ENCODE data around the gene CLDN5. TPM values are rescaled to one million over a fixed set of nuclear protein-coding genes. Genes with fewer than 3 reads are reported as not detected.
A peak's percentile ranks its signal among the peaks of the same experiment; 100 is the strongest.

The CLDN5 gene
- total RNA-seq, 1 experiment from 2014 or later = not detected

DNA sequence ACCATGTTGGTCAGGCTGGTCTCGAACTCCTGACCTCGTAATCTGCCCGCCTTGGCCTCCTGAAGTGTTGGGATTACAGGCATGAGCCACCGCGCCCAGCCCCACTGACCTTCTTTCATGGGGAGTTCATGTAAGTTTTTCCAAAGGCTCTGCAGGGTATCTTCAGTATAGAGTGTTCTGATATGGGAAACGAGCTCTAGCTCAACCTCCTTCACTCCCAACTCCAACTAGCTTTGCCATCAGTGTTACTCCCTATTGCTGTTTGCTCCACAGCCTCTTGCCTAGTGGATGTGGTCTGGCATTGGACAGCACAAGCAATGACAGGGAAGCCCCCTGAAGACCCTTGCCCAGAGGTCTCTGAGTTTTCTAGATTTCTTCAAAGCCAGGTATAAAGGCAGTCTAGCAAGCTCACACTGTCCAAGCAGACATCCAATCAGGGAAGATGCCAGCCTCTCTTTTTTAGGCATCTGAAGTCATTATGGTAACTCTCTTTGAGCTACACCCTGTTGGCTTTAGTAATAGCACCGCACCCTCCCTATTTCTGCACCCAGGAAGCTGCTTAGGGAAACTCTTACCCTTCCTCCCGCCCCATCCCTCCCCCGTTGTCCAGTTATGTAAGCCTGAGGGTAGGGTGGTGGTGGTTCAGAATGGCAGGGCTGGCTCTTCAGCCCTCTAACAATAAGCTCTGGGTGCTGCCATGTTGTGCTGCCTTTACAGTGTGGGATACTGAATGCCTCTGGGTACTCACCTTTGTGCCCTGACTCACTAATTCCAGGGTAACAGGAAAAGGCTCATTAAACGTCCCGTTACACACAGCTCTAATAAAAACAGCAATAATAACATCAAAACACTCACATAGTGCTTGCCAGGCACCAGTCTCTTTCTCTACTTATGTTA is 41.4 kb upstream of the CLDN5 start:
- no peaks in the 10 kb centered on the region for H3K9me3 ChIP-seq
- ChIA-PET CTCF (interaction anchor here (0.6 kb wide), 1 partner anchor 66 kb away, joined by 3 read pairs; no protein-coding TSS in a partner anchor), POLR2A (no interaction called here)
- Mint-ChIP-seq H3K9me3 (ENCODE audit: unreplicated experiment) (no peaks in the 10 kb centered on the region), H3K27me3 (ENCODE audit: insufficient read depth, unreplicated experiment) (peaks cover 14% of the 10 kb centered on the region), H3K27ac (ENCODE audit: unreplicated experiment) (no peak overlapping the region), H3K4me3 (ENCODE audit: unreplicated experiment) (no peak overlapping the region), H3K36me3 (ENCODE audit: insufficient read depth, unreplicated experiment) (no peaks in the 10 kb centered on the region), H3K4me1 (ENCODE audit: low read depth, unreplicated experiment) (no peaks in the 10 kb centered on the region)
- DNase-seq = no peak
- no peak overlapping the region for H3K4me3 ChIP-seq (ENCODE audit: low read depth, low read length)
- H3K27me3 ChIP-seq (replicated peaks; ENCODE audit: control insufficient read depth, insufficient read depth, low read length) = no peaks in the 10 kb centered on the region; the same call in 1 of the 2 replicates
- no peaks in the 10 kb centered on the region for H3K36me3 ChIP-seq (ENCODE audit: control insufficient read depth, insufficient read depth, low read length)
- no peak for TF ChIP-seq CTCF (IDR thresholded peaks at IDR 0.05; ENCODE audit: insufficient read depth in 1 of 2, low read depth in 1 of 2, low read length in 1 of 2, severe bottlenecking in 1 of 2, unreplicated experiment in 1 of 2)
- H3K4me1 ChIP-seq = no peaks in the 10 kb centered on the region
- intact Hi-C loops (cut with micrococcal nuclease; ENCODE audit: unreplicated experiment) = no loop called here
- BruUV-seq (replicated peaks) = no TSS peak

DNA sequence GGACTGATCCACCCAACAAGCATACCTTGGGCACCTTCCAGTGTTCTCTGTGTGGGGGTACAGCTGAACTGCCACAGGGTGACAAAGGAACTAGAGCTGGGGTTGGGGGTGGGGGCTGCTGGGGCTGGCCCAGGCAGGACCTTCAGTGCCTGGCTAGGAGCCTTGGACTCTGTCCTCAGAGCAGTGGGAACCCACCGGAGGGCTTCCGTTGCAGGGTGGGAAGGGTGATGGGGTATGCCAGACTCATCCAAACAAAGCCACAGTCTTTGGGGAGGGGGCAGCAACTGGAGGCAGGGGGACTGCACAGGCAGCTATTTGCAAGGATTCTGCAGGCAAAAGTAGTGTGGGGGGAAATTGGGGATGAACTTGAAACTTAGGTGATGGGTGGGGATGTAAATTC is 35.7 kb upstream of the CLDN5 start:
- Histone ChIP-seq H3K4me1 (no peaks in the 10 kb centered on the region), H3K27me3 (replicated peaks; ENCODE audit: control insufficient read depth, insufficient read depth, low read length) (no peaks in the 10 kb centered on the region), H3K36me3 (ENCODE audit: control insufficient read depth, insufficient read depth, low read length) (no peaks in the 10 kb centered on the region), H3K9me3 (no peaks in the 10 kb centered on the region), H3K4me3 (ENCODE audit: low read depth, low read length) (no peak overlapping the region)
- Mint-ChIP-seq H3K27ac (ENCODE audit: unreplicated experiment) (no peak overlapping the region), H3K27me3 (ENCODE audit: insufficient read depth, unreplicated experiment) (peaks cover 2% of the 10 kb centered on the region), H3K36me3 (ENCODE audit: insufficient read depth, unreplicated experiment) (no peaks in the 10 kb centered on the region), H3K4me1 (ENCODE audit: low read depth, unreplicated experiment) (no peaks in the 10 kb centered on the region), H3K4me3 (ENCODE audit: unreplicated experiment) (no peak overlapping the region), H3K9me3 (ENCODE audit: unreplicated experiment) (no peaks in the 10 kb centered on the region)
- BruUV-seq (replicated peaks) = no TSS peak
- intact Hi-C loops (cut with micrococcal nuclease; ENCODE audit: unreplicated experiment) = no loop called here
- ChIA-PET POLR2A (no interaction called here), CTCF (interaction anchor here (0.7 kb wide), 1 partner anchor 117 kb away, joined by 3 read pairs; no protein-coding TSS in a partner anchor)
- DNase-seq = no peak
- TF ChIP-seq CTCF (IDR thresholded peaks at IDR 0.05; ENCODE audit: insufficient read depth in 1 of 2, low read depth in 1 of 2, low read length in 1 of 2, severe bottlenecking in 1 of 2, unreplicated experiment in 1 of 2) = no peak

GRCh38 chr22:19559324-19559811 is 35.2 kb upstream of the CLDN5 start:
- H3K4me1 Mint-ChIP-seq (ENCODE audit: low read depth, unreplicated experiment) = no peaks in the 10 kb centered on the region
- no peak overlapping the region for H3K4me3 ChIP-seq (ENCODE audit: low read depth, low read length)
- H3K9me3 ChIP-seq = no peaks in the 10 kb centered on the region
- CTCF ChIA-PET = interaction anchor here (0.9 kb wide), 1 partner anchor 71 kb away, joined by 5 read pairs; no protein-coding TSS in a partner anchor
- BruUV-seq (replicated peaks) = no TSS peak
- H3K27ac Mint-ChIP-seq (ENCODE audit: unreplicated experiment) = no peak overlapping the region
- peak in 1 of 2 experiments; percentile 15 for TF ChIP-seq CTCF (IDR thresholded peaks at IDR 0.05; ENCODE audit: insufficient read depth in 1 of 2, low read depth in 1 of 2, low read length in 1 of 2, severe bottlenecking in 1 of 2, unreplicated experiment in 1 of 2)
- H3K9me3 Mint-ChIP-seq (ENCODE audit: unreplicated experiment) = no peaks in the 10 kb centered on the region
- no peaks in the 10 kb centered on the region for H3K4me1 ChIP-seq
- H3K36me3 ChIP-seq (ENCODE audit: control insufficient read depth, insufficient read depth, low read length) = no peaks in the 10 kb centered on the region
- H3K4me3 Mint-ChIP-seq (ENCODE audit: unreplicated experiment) = no peak overlapping the region
- POLR2A ChIA-PET = no interaction called here
- no peaks in the 10 kb centered on the region for H3K36me3 Mint-ChIP-seq (ENCODE audit: insufficient read depth, unreplicated experiment)
- H3K27me3 Mint-ChIP-seq (ENCODE audit: insufficient read depth, unreplicated experiment) = peaks cover 2% of the 10 kb centered on the region
- intact Hi-C loops (cut with micrococcal nuclease; ENCODE audit: unreplicated experiment) = no loop called here
- H3K27me3 ChIP-seq (replicated peaks; ENCODE audit: control insufficient read depth, insufficient read depth, low read length) = no peaks in the 10 kb centered on the region
- DNase-seq = peak in 1 of 2 experiments; percentile 11

All from Caco-2 (cell line).